Measurements from ENCODE around the gene DOCK2. TPM values are rescaled to one million over a fixed set of nuclear protein-coding genes. Genes with fewer than 3 reads are reported as not detected.
"Not testable (repeated sequence)": the region's sequence is repeated elsewhere in the genome, so short reads cannot be mapped to it uniquely, and the experiment has no call there.

Gene DOCK2
- total RNA-seq, 1 donor from 2014 or later, result 4.6 TPM

GRCh38 chr5:169942181-169942580 lies 305.1 kb downstream of the DOCK2 start:
- intact Hi-C loops (cut with DNase I), result no loop called here

GRCh38 chr5:169943026-169943425 lies 306.0 kb downstream of the DOCK2 start:
- intact Hi-C loops (cut with DNase I), result no loop called here

More at GRCh38 chr5:169942181-169942580, 305.1 kb downstream of the DOCK2 start:
- DNase-seq (ENCODE audit: low spot score), result no peak

GRCh38 chr5:169944115-169944514 lies 307.0 kb downstream of the DOCK2 start:
- DNase-seq (ENCODE audit: low spot score), result no peak

More at GRCh38 chr5:169943026-169943425, 306.0 kb downstream of the DOCK2 start:
- no peak for DNase-seq (ENCODE audit: low spot score)

GRCh38 chr5:169944922-169945680 lies 308.0 kb downstream of the DOCK2 start:
- intact Hi-C loops (cut with DNase I), result no loop called here
- DNase-seq (ENCODE audit: low spot score), result no peak

More at GRCh38 chr5:169944115-169944514, 307.0 kb downstream of the DOCK2 start:
- intact Hi-C loops (cut with DNase I), result no loop called here

GRCh38 chr5:169945831-169946261 lies 308.8 kb downstream of the DOCK2 start:
- intact Hi-C loops (cut with DNase I), result no loop called here
- DNase-seq (ENCODE audit: low spot score), result no peak

- intact Hi-C loops (cut with DNase I), result no loop called here
- DNase-seq (ENCODE audit: low spot score), result no peak
Observed at GRCh38 chr5:169946743-169947295, 309.7 kb downstream of the DOCK2 start.

GRCh38 chr5:169950333-169950732 lies 313.3 kb downstream of the DOCK2 start:
- intact Hi-C loops (cut with DNase I), result no loop called here
- no peak for DNase-seq (ENCODE audit: low spot score)

GRCh38 chr5:169953196-169953595 lies 316.1 kb downstream of the DOCK2 start:
- DNase-seq (ENCODE audit: low spot score); intact Hi-C loops (cut with DNase I): not testable (repeated sequence)

GRCh38 chr5:169954786-169955185 lies 317.7 kb downstream of the DOCK2 start:
- DNase-seq (ENCODE audit: low spot score), result no peak
- intact Hi-C loops (cut with DNase I), result no loop called here

- intact Hi-C loops (cut with DNase I), result no loop called here
Observed at GRCh38 chr5:169956126-169956525, 319.1 kb downstream of the DOCK2 start.

GRCh38 chr5:169956756-169957155 lies 319.7 kb downstream of the DOCK2 start:
- intact Hi-C loops (cut with DNase I), result no loop called here

More at GRCh38 chr5:169956126-169956525, 319.1 kb downstream of the DOCK2 start:
- DNase-seq (ENCODE audit: low spot score), result no peak

GRCh38 chr5:169958278-169958677 lies 321.2 kb downstream of the DOCK2 start:
- intact Hi-C loops (cut with DNase I), result no loop called here

More at GRCh38 chr5:169956756-169957155, 319.7 kb downstream of the DOCK2 start:
- no peak for DNase-seq (ENCODE audit: low spot score)

GRCh38 chr5:169960659-169961058 lies 323.6 kb downstream of the DOCK2 start:
- intact Hi-C loops (cut with DNase I), result no loop called here
- DNase-seq (ENCODE audit: low spot score), result no peak

More at GRCh38 chr5:169958278-169958677, 321.2 kb downstream of the DOCK2 start:
- no peak for DNase-seq (ENCODE audit: low spot score)

GRCh38 chr5:169964246-169964645 lies 327.2 kb downstream of the DOCK2 start:
- intact Hi-C loops (cut with DNase I), result no loop called here
- DNase-seq (ENCODE audit: low spot score), result no peak

- no peak for DNase-seq (ENCODE audit: low spot score)
- intact Hi-C loops (cut with DNase I), result no loop called here
Observed at GRCh38 chr5:169970339-169970738, 333.3 kb downstream of the DOCK2 start.

- intact Hi-C loops (cut with DNase I), result no loop called here
Observed at GRCh38 chr5:169970911-169971765, 334.1 kb downstream of the DOCK2 start.

GRCh38 chr5:169971780-169972179 lies 334.7 kb downstream of the DOCK2 start:
- no peak for DNase-seq (ENCODE audit: low spot score)
- intact Hi-C loops (cut with DNase I), result no loop called here

More at GRCh38 chr5:169970911-169971765, 334.1 kb downstream of the DOCK2 start:
- DNase-seq (ENCODE audit: low spot score), result no peak

GRCh38 chr5:169973056-169973455 lies 336.0 kb downstream of the DOCK2 start:
- DNase-seq (ENCODE audit: low spot score), result no peak
- intact Hi-C loops (cut with DNase I), result no loop called here

GRCh38 chr5:169974121-169974770 lies 337.2 kb downstream of the DOCK2 start:
- no peak for DNase-seq (ENCODE audit: low spot score)
- intact Hi-C loops (cut with DNase I), result no loop called here
